GM23248 (cell line): Measurements from ENCODE around the gene KRT8. TPM values are rescaled to one million over a fixed set of nuclear protein-coding genes. Genes with fewer than 3 reads are reported as not detected.
"Not testable (repeated sequence)": the region's sequence is repeated elsewhere in the genome, so short reads cannot be mapped to it uniquely, and the experiment has no call there.

Experiments used
- DNase-seq: peaks from one replicate; pipeline ENCODE4 v3.0.0-alpha.2; 2015
- H2AFZ ChIP-seq: fragments of 200-600 bp; sonication (generic); 2 replicates; pipeline ENCODE4 v1.6.1; 2016; ENCODE audit warnings: antibody characterized with exemption
- H3F3A ChIP-seq: fragments of 200-600 bp; sonication (generic); 2 replicates; pipeline ENCODE4 v1.6.1; 2016; ENCODE audit warnings: mild to moderate bottlenecking, antibody characterized with exemption, mixed run types; ENCODE audit not compliant: insufficient read depth
- H3K27ac ChIP-seq: fragments of 200-600 bp; sonication (generic); 2 replicates; pipeline ENCODE4 v1.5.1; 2016; ENCODE audit warnings: mild to moderate bottlenecking
- H3K27me3 ChIP-seq: fragments of 200-600 bp; sonication (generic); replicated peaks from 2 replicates; pipeline ENCODE4 v1.6.1; 2016; ENCODE audit warnings: mild to moderate bottlenecking; ENCODE audit not compliant: insufficient read depth
- H3K36me3 ChIP-seq: fragments of 200-600 bp; sonication (generic); 2 replicates; pipeline ENCODE4 v1.6.1; 2016; ENCODE audit warnings: low read depth, mild to moderate bottlenecking
- H3K4me1 ChIP-seq: fragments of 200-600 bp; sonication (generic); 2 replicates; pipeline ENCODE4 v1.6.1; 2016; ENCODE audit warnings: mild to moderate bottlenecking; ENCODE audit not compliant: insufficient read depth
- H3K4me2 ChIP-seq: fragments of 200-600 bp; sonication (generic); one replicate; pipeline ENCODE4 v1.6.1; 2016; ENCODE audit warnings: mild to moderate bottlenecking; ENCODE audit not compliant: unreplicated experiment
- H3K4me3 ChIP-seq: fragments of 200-600 bp; sonication (generic); 2 replicates; pipeline ENCODE4 v1.5.1; 2016; ENCODE audit warnings: mild to moderate bottlenecking
- H3K79me2 ChIP-seq: fragments of 200-600 bp; sonication (generic); 2 replicates; pipeline ENCODE4 v1.6.1; 2016; ENCODE audit warnings: mild to moderate bottlenecking; ENCODE audit not compliant: insufficient read depth
- H3K9ac ChIP-seq: fragments of 200-600 bp; sonication (generic); 2 replicates; pipeline ENCODE4 v1.6.1; 2016; ENCODE audit warnings: mild to moderate bottlenecking
- H3K9me2 ChIP-seq: fragments of 200-600 bp; sonication (generic); 2 replicates; pipeline ENCODE4 v1.6.1; 2016; ENCODE audit warnings: mixed run types, mild to moderate bottlenecking, moderate library complexity; ENCODE audit not compliant: insufficient read depth
- H3K9me3 ChIP-seq: fragments of 200-600 bp; sonication (generic); one replicate; pipeline ENCODE4 v1.6.1; 2017; ENCODE audit warnings: low read depth
- H4K20me1 ChIP-seq: fragments of 200-600 bp; sonication (generic); 2 replicates; pipeline ENCODE4 v1.6.0; 2016; ENCODE audit not compliant: insufficient read depth
- EZH2 ChIP-seq: fragments of 200-600 bp; sonication (generic); IDR thresholded peaks from 2 replicates; pipeline ENCODE4 v1.6.1; 2018; ENCODE audit warnings: antibody characterized with exemption, mild to moderate bottlenecking; ENCODE audit not compliant: insufficient read depth, poor library complexity, severe bottlenecking
- EZH2phosphoT487 ChIP-seq: fragments of 200-600 bp; sonication (generic); IDR thresholded peaks from 2 replicates; pipeline ENCODE4 v1.6.1; 2018; ENCODE audit warnings: antibody characterized with exemption, moderate library complexity, mild to moderate bottlenecking, low read depth; ENCODE audit not compliant: insufficient read depth
- WGBS, 2 experiments: methylation state at CpG; one replicate each; pipeline ENCODE4 v1.1.6; 2015 to 2017; ENCODE audit warnings: low lambda C conversion rate in 2 of 2, low coverage in 1 of 2; ENCODE audit errors: missing lambda C conversion rate in 2 of 2; 5-methylcytosine and 5-hydroxymethylcytosine counted together
- in situ Hi-C: fragments of 300-500 bp; cut with MboI; formaldehyde crosslinking; loops from 2 replicates; pipeline ENCODE4 v1.15.0; 2020
- polyA plus RNA-seq: library from polyadenylated mRNA; unstranded; fragments of >200 nt; fragmentation: Nextera tagmentation; extraction: Ambion mirVana; gene quantifications from 2 replicates; pipeline ENCODE4 v1.2.1, GENCODE V29; 2016
- total RNA-seq: library from RNA; depleted of rRNA; stranded (reverse); fragments of >200 nt; shearing (Covaris generic); gene quantifications from 2 replicates; pipeline ENCODE4 v1.2.3, GENCODE V29; 2014; rRNA removed

The KRT8 gene
- 5.5 and 12.9 TPM in 2 replicates for total RNA-seq
- polyA plus RNA-seq, result 17.5 and 19.8 TPM in 2 replicates

DNA sequence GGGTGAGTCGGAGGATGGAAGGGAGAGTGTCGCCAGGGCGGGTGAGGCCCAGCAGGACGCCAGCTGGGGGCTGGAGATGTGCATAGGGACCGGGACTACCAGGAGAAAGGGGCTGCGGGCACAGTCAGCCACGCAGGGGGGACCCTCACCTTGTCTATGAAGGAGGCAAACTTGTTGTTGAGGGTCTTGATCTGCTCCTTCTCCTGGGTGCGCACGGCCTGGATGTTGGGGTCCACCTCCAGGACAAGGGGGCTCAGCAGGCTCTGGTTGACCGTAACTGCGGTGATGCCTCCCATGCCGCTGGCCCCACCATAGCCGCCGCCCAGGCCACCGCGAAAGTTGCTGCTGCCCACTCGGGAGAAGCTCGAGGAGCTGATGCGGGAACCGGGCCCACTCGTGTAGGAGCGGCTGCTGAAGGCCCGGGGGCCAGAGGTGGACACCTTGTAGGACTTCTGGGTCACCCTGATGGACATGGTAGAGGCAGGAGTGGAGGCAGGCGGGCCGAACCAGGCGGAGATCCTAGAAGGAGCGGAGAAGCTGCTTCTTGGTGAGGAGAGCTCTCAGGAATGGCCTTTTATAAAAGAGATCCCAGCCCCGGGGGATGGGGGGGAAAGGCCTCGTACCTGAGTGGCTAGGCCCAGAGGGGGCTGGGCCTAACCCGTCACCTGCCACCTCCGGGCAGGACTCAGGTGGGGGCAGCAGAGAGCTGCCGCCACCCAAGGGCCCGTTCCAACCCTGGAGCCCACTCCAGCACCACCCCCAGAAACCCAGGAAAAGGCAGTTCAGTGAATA lies at the start of gene KRT8:
KRT8 (minus strand) TSS at position 568 of the 792 bp plus-strand sequence; CDS start at position 473, 95 bp downstream.
- Histone ChIP-seq H3K4me2 (peak within 1 kb of the TSS; percentile 51), H3K4me1 (peaks cover 19% of the 10 kb centered on the region), H3K9ac (0 out of 2 replicates have a peak within 1 kb of the TSS, but pooled peaks have one; percentile 39), H3K4me3 (peak within 1 kb of the TSS; percentile 45), H2AFZ (peak within 1 kb of the TSS; percentile 73)
- H3K27me3 ChIP-seq, H3K36me3 ChIP-seq, H3K79me2 ChIP-seq, DNase-seq, H3K27ac ChIP-seq, H4K20me1 ChIP-seq, H3F3A ChIP-seq, H3K9me2 ChIP-seq, H3K9me3 ChIP-seq, in situ Hi-C loops: not testable (repeated sequence)
- WGBS, 2 experiments, result 84 to 85% methylated on average over 33 of the region's 33 CpGs

DNA sequence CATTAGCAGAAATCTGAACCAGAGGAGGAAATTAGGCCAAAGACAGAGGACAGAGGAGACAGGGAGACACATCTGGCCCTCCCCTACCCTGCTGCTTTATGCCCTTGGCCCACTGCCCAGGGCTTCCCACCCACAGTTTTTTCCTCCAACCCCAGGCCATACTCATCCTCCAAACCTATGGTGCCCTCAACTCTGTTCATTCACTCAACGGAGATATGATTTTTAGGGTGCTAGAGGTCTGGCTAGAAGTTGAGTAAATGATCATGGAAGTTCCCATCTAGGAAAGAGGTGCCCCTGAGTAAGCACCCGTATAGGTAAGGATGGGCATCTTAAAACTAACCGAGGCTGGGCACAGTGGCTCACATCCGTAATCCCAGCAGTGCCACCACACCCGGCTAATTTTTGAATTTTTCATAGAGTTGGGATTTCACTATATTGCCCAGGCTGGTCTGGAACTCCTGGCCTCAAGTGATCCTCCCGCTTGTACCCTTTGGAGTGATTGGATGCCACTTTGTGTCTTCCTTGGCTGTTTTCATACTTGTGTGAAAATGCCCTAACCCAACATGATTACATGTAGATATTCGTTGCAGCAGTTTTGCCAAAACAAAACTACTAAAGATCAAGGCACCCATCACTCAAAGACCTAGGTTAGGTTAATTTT lies 48.4 kb upstream of the KRT8 start:
- no peak for DNase-seq
- Histone ChIP-seq H3F3A (no peaks in the 10 kb centered on the region), H3K79me2 (peaks cover 12% of the 10 kb centered on the region; the same call in 1 of the 2 replicates), H3K9me2 (no peaks in the 10 kb centered on the region), H3K27ac (no peak overlapping the region), H3K36me3 (no peaks in the 10 kb centered on the region), H3K4me2 (no peak overlapping the region), H4K20me1 (no peaks in the 10 kb centered on the region), H3K27me3 (no peaks in the 10 kb centered on the region), H3K9ac (no peak overlapping the region), H3K9me3 (no peaks in the 10 kb centered on the region), H3K4me3 (no peak overlapping the region), H2AFZ (no peak overlapping the region), H3K4me1 (peaks cover 10% of the 10 kb centered on the region; the same call in 1 of the 2 replicates)
- in situ Hi-C loops, result no loop called here
- no peak for TF ChIP-seq EZH2
- no peak for TF ChIP-seq EZH2phosphoT487
- 93% methylated on average over 7 of the region's 7 CpGs for WGBS, 2 experiments

GRCh38 chr12:52952076-52952801 lies 47.4 kb upstream of the KRT8 start:
- Histone ChIP-seq H3K4me3 (no peak overlapping the region), H3K4me2 (no peak overlapping the region), H3K9ac (no peak overlapping the region), H3K36me3 (no peaks in the 10 kb centered on the region), H3K27me3 (no peaks in the 10 kb centered on the region), H3K4me1 (peaks cover 10% of the 10 kb centered on the region; the same call in 1 of the 2 replicates), H3K9me2 (no peaks in the 10 kb centered on the region), H3F3A (no peaks in the 10 kb centered on the region), H4K20me1 (no peaks in the 10 kb centered on the region), H2AFZ (no peak overlapping the region), H3K79me2 (peaks cover 12% of the 10 kb centered on the region; the same call in 1 of the 2 replicates), H3K9me3 (no peaks in the 10 kb centered on the region), H3K27ac (no peak overlapping the region)
- no peak for TF ChIP-seq EZH2
- TF ChIP-seq EZH2phosphoT487, result no peak
- WGBS, 2 experiments, result 79 to 80% methylated on average over 15 of the region's 15 CpGs
- no peak for DNase-seq
- in situ Hi-C loops, result no loop called here

DNA sequence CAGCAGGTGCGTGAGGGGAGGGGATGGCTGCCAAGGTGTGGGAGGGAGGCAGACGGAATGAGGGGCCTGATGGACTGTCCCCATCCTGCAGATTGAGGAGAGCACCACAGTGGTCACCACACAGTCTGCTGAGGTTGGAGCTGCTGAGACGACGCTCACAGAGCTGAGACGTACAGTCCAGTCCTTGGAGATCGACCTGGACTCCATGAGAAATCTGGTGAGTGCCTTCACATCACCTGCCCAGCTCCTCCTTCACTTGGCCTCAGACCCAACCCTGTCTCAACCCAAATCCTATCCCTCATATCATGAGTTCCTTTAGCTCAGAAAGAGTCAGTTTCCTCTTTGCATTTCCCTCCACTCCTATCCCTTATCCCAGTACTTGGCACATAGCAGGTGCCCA lies 46.8 kb upstream of the KRT8 start:
- H3K27ac ChIP-seq, result no peak overlapping the region
- no peaks in the 10 kb centered on the region for H3K27me3 ChIP-seq
- no peaks in the 10 kb centered on the region for H3K36me3 ChIP-seq
- no peak for DNase-seq
- H3K4me1 ChIP-seq, result peaks cover 15% of the 10 kb centered on the region
- no peak for TF ChIP-seq EZH2phosphoT487
- TF ChIP-seq EZH2, result no peak
- H3K9ac ChIP-seq, result no peak overlapping the region
- H2AFZ ChIP-seq, result no peak overlapping the region
- no peak overlapping the region for H3K4me2 ChIP-seq
- H3K4me3 ChIP-seq, result no peak overlapping the region
- no peaks in the 10 kb centered on the region for H3K9me3 ChIP-seq
- H3K9me2 ChIP-seq, result no peaks in the 10 kb centered on the region
- peaks cover 12% of the 10 kb centered on the region; the same call in 1 of the 2 replicates for H3K79me2 ChIP-seq
- H3F3A ChIP-seq, result no peaks in the 10 kb centered on the region
- 90 to 94% methylated on average over 6 of the region's 6 CpGs for WGBS, 2 experiments
- H4K20me1 ChIP-seq, result no peaks in the 10 kb centered on the region
- in situ Hi-C loops, result no loop called here
